Right atrium auricular region (tissue), 2 donors: ENCODE results near the gene F11R. TPM values are rescaled to one million over a fixed set of nuclear protein-coding genes. Genes with fewer than 3 reads are reported as not detected.
A peak's percentile ranks its signal among the peaks of the same experiment; 100 is the strongest.
"Not testable (repeated sequence)": the region's sequence is repeated elsewhere in the genome, so short reads cannot be mapped to it uniquely, and the experiment has no call there.

Experiments
- DNase-seq: peaks from one replicate; pipeline ENCODE4 v3.0.0-alpha.2; 2019; ENCODE audit warnings: low spot score
- H3K27ac ChIP-seq, 2 donors: fragments of 200-600 bp; sonication (generic); 1 replicate in 1 of 2; 2 replicates in 1 of 2; pipeline ENCODE4 v1.5.1; 2016 to 2019
- H3K27me3 ChIP-seq, 2 donors: fragments of 200-600 bp; sonication (generic); one replicate each; pipeline versions ENCODE4 v1.5.1 to v1.6.0; 2017 to 2019
- H3K36me3 ChIP-seq: fragments of 200-600 bp; sonication (generic); one replicate; pipeline ENCODE4 v1.5.1; 2016
- H3K4me1 ChIP-seq, 2 donors: fragments of 200-600 bp; sonication (generic); one replicate each; pipeline versions ENCODE4 v1.5.1 to v1.6.0; 2017 to 2019
- H3K4me3 ChIP-seq, 2 donors: fragments of 200-600 bp; sonication (generic); 1 replicate in 1 of 2; 2 replicates in 1 of 2; pipeline ENCODE4 v1.5.1; 2017 to 2019; ENCODE audit warnings: mild to moderate bottlenecking in 1 of 2, moderate library complexity in 1 of 2
- H3K9me3 ChIP-seq, 2 donors: fragments of 200-600 bp; sonication (generic); one replicate each; pipeline ENCODE4 v1.5.1; 2019
- total RNA-seq, 2 donors: library from RNA; depleted of rRNA; stranded (reverse); fragments of >200 nt; gene quantifications; one replicate each; pipeline ENCODE4 v1.1.0, GENCODE V29; 2016
- TF ChIP-seq, protein P1 (sequence below), 2 donors: fragments of 200-600 bp; sonication (generic); IDR thresholded peaks; one replicate each; pipeline ENCODE4 v1.5.1; 2019; ENCODE audit warnings: antibody characterized with exemption in 2 of 2

Gene F11R
- total RNA-seq, 2 donors from 2014 or later, result 11.2 to 26.2 TPM

- Histone ChIP-seq H3K27ac (no peak overlapping the region), H3K9me3 (no peaks in the 10 kb centered on the region), H3K4me1 (peaks cover 0 to 13% of the 10 kb centered on the region in 2 donors), H3K27me3 (no peaks in the 10 kb centered on the region), H3K4me3 (no peak overlapping the region), H3K36me3 (peaks cover 10% of the 10 kb centered on the region)
- TF ChIP-seq, protein P1, sequence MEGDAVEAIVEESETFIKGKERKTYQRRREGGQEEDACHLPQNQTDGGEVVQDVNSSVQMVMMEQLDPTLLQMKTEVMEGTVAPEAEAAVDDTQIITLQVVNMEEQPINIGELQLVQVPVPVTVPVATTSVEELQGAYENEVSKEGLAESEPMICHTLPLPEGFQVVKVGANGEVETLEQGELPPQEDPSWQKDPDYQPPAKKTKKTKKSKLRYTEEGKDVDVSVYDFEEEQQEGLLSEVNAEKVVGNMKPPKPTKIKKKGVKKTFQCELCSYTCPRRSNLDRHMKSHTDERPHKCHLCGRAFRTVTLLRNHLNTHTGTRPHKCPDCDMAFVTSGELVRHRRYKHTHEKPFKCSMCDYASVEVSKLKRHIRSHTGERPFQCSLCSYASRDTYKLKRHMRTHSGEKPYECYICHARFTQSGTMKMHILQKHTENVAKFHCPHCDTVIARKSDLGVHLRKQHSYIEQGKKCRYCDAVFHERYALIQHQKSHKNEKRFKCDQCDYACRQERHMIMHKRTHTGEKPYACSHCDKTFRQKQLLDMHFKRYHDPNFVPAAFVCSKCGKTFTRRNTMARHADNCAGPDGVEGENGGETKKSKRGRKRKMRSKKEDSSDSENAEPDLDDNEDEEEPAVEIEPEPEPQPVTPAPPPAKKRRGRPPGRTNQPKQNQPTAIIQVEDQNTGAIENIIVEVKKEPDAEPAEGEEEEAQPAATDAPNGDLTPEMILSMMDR (IDR thresholded peaks at IDR 0.05), result no peak
- DNase-seq, result no peak
Measured at GRCh38 chr1:161000736-161001480, 20.0 kb downstream of the F11R start.

- H3K9me3 ChIP-seq, result no peaks in the 10 kb centered on the region
- DNase-seq, result no peak
- H3K36me3 ChIP-seq, result peaks cover 10% of the 10 kb centered on the region
- no peak overlapping the region for H3K27ac ChIP-seq
- no peaks in the 10 kb centered on the region for H3K27me3 ChIP-seq
- TF ChIP-seq, protein P1 (IDR thresholded peaks at IDR 0.05), result no peak
- no peak overlapping the region for H3K4me3 ChIP-seq
- H3K4me1 ChIP-seq, result peaks cover 0 to 13% of the 10 kb centered on the region in 2 donors
Measured at GRCh38 chr1:160999376-160999775, 21.6 kb downstream of the F11R start.

DNA sequence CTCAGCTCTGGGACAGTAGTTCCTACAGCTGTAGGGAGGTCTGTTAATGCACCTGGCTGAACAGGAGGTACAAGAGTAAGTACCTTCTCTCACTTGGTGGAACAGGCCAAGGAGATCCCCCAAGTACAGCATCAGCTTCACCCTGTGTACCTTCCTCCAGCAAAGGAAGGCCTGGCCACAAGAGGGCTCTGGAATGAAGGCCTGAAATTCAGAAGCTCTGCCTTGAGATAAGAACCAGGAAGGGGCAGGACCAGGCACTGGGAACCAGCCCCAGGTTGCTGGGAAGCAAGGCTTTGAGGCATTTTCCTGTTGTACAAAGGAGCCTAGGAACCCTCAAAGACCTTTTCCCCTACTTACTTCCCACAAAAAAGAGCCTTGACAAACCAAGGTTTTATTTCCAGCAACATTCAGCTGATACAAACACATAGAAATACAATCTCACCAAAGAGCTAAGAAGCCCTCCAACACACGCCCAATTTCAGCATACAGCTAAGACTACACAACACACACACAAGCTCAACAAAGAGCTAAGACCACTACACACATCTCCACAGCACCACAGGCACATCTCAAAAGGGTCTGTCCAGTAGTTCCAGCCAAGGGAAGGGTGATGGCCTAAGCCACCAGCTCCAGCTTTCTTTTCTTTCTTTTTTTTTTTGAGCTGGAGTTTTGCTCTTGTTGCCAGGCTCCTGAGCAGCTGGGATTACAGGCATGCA lies 23.5 kb downstream of the F11R start:
- H3K27ac ChIP-seq, result peak overlapping the region; percentile 31 to 52
- peaks cover 10% of the 10 kb centered on the region for H3K36me3 ChIP-seq
- H3K27me3 ChIP-seq, result no peaks in the 10 kb centered on the region
- TF ChIP-seq, protein P1 (IDR thresholded peaks at IDR 0.05), result peak; percentile 38 to 79
- peaks cover 0 to 13% of the 10 kb centered on the region in 2 donors for H3K4me1 ChIP-seq
- DNase-seq, result peak; percentile 79
- no peak overlapping the region for H3K4me3 ChIP-seq
- no peaks in the 10 kb centered on the region for H3K9me3 ChIP-seq

GRCh38 chr1:160996178-160996577 lies 24.8 kb downstream of the F11R start:
- H3K4me1 ChIP-seq, result peaks cover 0 to 13% of the 10 kb centered on the region in 2 donors
- H3K27ac ChIP-seq, result no peak overlapping the region
- H3K27me3 ChIP-seq, result no peaks in the 10 kb centered on the region
- no peaks in the 10 kb centered on the region for H3K9me3 ChIP-seq
- DNase-seq, result no peak
- peaks cover 10% of the 10 kb centered on the region for H3K36me3 ChIP-seq
- H3K4me3 ChIP-seq, result no peak overlapping the region
- TF ChIP-seq, protein P1 (IDR thresholded peaks at IDR 0.05), result no peak

DNA sequence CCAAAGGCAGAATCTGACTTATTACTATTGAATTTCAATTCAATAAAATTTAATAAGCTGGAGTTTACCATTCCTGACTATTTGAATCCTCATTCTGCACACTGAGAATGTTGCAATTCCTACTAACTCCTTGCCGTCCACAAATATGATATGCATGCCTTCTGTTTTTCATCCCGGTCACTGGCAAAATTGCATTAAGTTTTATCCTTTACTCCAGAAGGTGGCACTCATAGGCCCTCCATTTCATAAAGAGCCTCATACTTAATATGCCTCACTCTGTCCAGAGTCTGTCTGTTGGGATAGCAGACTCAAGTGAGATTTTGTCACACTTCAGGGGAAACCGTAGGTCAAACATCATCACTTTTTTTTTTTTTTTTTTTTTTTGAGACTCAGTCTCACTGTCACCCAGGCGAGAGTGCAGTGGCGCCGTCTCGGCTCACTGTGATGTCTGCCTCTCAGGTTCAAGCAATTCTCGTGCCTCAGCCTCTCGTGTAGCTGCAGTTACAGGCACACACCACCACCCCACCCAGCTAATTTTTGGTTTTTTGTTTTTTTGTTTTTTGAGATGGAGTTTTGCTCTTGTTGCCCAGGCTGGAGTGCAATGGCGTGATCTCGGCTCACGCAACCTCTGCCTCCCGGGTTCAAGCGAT lies 27.3 kb downstream of the F11R start:
- Histone ChIP-seq H3K27me3 (no peaks in the 10 kb centered on the region), H3K9me3 (no peaks in the 10 kb centered on the region), H3K36me3 (no peaks in the 10 kb centered on the region), H3K4me3 (no peak overlapping the region), H3K27ac (no peak overlapping the region), H3K4me1 (peaks cover 0 to 13% of the 10 kb centered on the region in 2 donors)
- TF ChIP-seq, protein P1 (IDR thresholded peaks at IDR 0.05), result peak in 1 of 2 donors; percentile 54
- DNase-seq, result no peak

- not testable (repeated sequence) for H3K36me3 ChIP-seq, DNase-seq, H3K4me3 ChIP-seq
Measured at GRCh38 chr1:160992036-160992435, 28.9 kb downstream of the F11R start.

More at GRCh38 chr1:160992036-160992435, 28.9 kb downstream of the F11R start:
- H3K9me3 ChIP-seq, H3K27me3 ChIP-seq, H3K27ac ChIP-seq, H3K4me1 ChIP-seq: not testable (repeated sequence)
